Tibial nerve (tissue), 4 donors: ENCODE data around the gene PLCB1.

Experiments
- CTCF ChIP-seq, 5 experiments: fragments of 200-600 bp in 3 of 5; fragments of 450-650 bp in 2 of 5; sonication (generic) in 3 of 5; IDR thresholded peaks; one replicate each; pipeline ENCODE4 v1.5.1; 2016 to 2019; ENCODE audit warnings: antibody characterized with exemption in 5 of 5, mild to moderate bottlenecking in 3 of 5, moderate library complexity in 2 of 5
- EP300 ChIP-seq, 2 donors: sonication (generic); formaldehyde crosslinking; IDR thresholded peaks; one replicate each; pipeline ENCODE4 v1.6.1; 2017; ENCODE audit warnings: antibody characterized with exemption in 2 of 2, mild to moderate bottlenecking in 1 of 2
- POLR2A ChIP-seq, 2 donors: fragments of 450-650 bp; IDR thresholded peaks; one replicate each; pipeline ENCODE4 v1.6.1; 2017; ENCODE audit warnings: antibody characterized with exemption in 2 of 2, mild to moderate bottlenecking in 2 of 2, moderate library complexity in 2 of 2

GRCh38 chr20:8262721-8263120 lies 130.7 kb downstream of the PLCB1 start:
- TF ChIP-seq CTCF (IDR thresholded peaks at IDR 0.05) (no peak), POLR2A (IDR thresholded peaks at IDR 0.05) (no peak), EP300 (IDR thresholded peaks at IDR 0.05) (no peak)
